Measurements from ENCODE around the gene MRPL33. TPM values are rescaled to one million over a fixed set of nuclear protein-coding genes. Genes with fewer than 3 reads are reported as not detected.

The MRPL33 gene
- total RNA-seq, 1 experiment from 2014 or later, result 66.8 TPM

- Histone ChIP-seq H3K27ac (ENCODE audit: insufficient read length, low read depth, low read length) (no peak overlapping the region), H3K79me1 (ENCODE audit: insufficient read depth, low read depth, low read length, poor library complexity, severe bottlenecking) (no peaks in the 10 kb centered on the region), H3K4me1 (ENCODE audit: insufficient read depth, low read length) (no peaks in the 10 kb centered on the region), H4K20me1 (ENCODE audit: control insufficient read depth, insufficient read depth, insufficient read length) (no peaks in the 10 kb centered on the region), H2BK15ac (ENCODE audit: low read depth, low read length) (no peak overlapping the region), H3K9ac (ENCODE audit: extremely low read depth, insufficient read length, low read length) (no peak overlapping the region), H3K23me2 (ENCODE audit: insufficient read length, low read depth, low read length, poor library complexity, severe bottlenecking) (no peaks in the 10 kb centered on the region), H3K23ac (ENCODE audit: insufficient read length, low read depth, low read length) (no peak overlapping the region), H3K14ac (ENCODE audit: insufficient read depth, low read length) (no peak overlapping the region; the same call in 1 of the 2 replicates), H4K91ac (ENCODE audit: insufficient read length, low read depth, low read length) (no peak overlapping the region), H2BK12ac (ENCODE audit: insufficient read length, low read depth, low read length) (no peak overlapping the region), H3K18ac (ENCODE audit: insufficient read length, low read depth, low read length) (no peak overlapping the region), H4K8ac (replicated peaks; ENCODE audit: insufficient read length, low read depth, low read length) (no peak overlapping the region), H2AK5ac (ENCODE audit: insufficient read length, low read length) (no peak overlapping the region), H3K79me2 (ENCODE audit: insufficient read depth, low read length) (no peaks in the 10 kb centered on the region), H2BK20ac (ENCODE audit: low read depth, low read length, poor library complexity, severe bottlenecking) (no peak overlapping the region), H4K5ac (ENCODE audit: insufficient read length, low read depth, low read length) (no peak overlapping the region), H3K4ac (ENCODE audit: low read depth, low read length) (no peak overlapping the region), H2AFZ (ENCODE audit: low read length) (no peak overlapping the region), H3K4me2 (ENCODE audit: insufficient read depth, insufficient read length, low read length) (no peak overlapping the region), H3K9me3 (ENCODE audit: control insufficient read depth, low read depth, low read length) (no peaks in the 10 kb centered on the region), H3K56ac (ENCODE audit: insufficient read length, low read depth, low read length) (no peak overlapping the region), H3T11ph (ENCODE audit: low read length) (no peak overlapping the region), H3K27me3 (ENCODE audit: insufficient read depth, low read length) (no peaks in the 10 kb centered on the region), H2BK120ac (ENCODE audit: low read depth, low read length, poor library complexity, severe bottlenecking) (peak overlapping the region; percentile 38), H2BK5ac (ENCODE audit: insufficient read length, low read length) (no peak overlapping the region)
- Mint-ChIP-seq H3K9me3 (no peaks in the 10 kb centered on the region; a peak in 1 of 5 replicates), H3K4me1 (peaks cover 0 to 6% of the 10 kb centered on the region in 2 experiments; a peak in 3 of 4 replicates), H3K27ac (no peak overlapping the region; a peak in 1 of 7 replicates), H3K36me3 (ENCODE audit: insufficient read depth in 1 of 3, low read depth in 3 of 3) (no peaks in the 10 kb centered on the region), H3K4me3 (no peak overlapping the region), H3K27me3 (ENCODE audit: low read depth) (peaks cover 11% of the 10 kb centered on the region)
- WGBS (ENCODE audit: extremely low coverage, insufficient read length, low lambda C conversion rate), result no CpG with 5 or more reads among the region's 11 CpGs
- no peak for TF ChIP-seq CTCF (conservative IDR thresholded peaks at IDR 0.05)
- peak; percentile 65 for DNase-seq
These were observed 27.6 kb downstream of the MRPL33 start for GRCh38 chr2:27798948-27799645.

All from H9 (cell line).